H4 (cell line): Measurements from ENCODE around the gene CUL3. TPM values are rescaled to one million over a fixed set of nuclear protein-coding genes. Genes with fewer than 3 reads are reported as not detected.
"Not testable (repeated sequence)": the region's sequence is repeated elsewhere in the genome, so short reads cannot be mapped to it uniquely, and the experiment has no call there.

ENCODE experiments used
- DNase-seq: peaks from one replicate; pipeline ENCODE4 v3.0.0-alpha.2; 2015; ENCODE audit warnings: low spot score
- total RNA-seq: library from RNA; depleted of rRNA; stranded (reverse); fragments of >200 nt; shearing (Covaris generic); gene quantifications from 2 replicates; pipeline ENCODE4 v1.2.3, GENCODE V29; 2014

The CUL3 gene
- total RNA-seq, 1 experiment from 2014 or later = 76.7 TPM

DNA sequence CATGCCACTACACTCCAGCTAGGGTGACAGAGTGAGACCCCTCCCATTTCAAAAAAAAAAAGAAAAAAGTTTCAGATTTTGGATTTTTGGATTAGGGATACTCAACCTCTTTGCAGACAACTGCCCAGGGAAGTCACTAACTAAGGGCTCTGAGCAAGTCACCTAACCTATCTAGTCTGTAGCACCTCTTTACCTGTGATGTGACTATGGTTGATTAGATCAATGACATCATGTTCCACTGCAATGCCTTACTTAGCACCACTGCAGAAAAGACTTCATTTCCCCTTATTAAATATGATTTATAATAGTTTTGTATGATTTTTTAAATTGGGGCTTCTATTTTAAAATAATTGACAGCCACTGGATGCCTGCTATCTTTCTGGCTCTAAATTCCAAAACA, 41.2 kb downstream of the CUL3 start:
- no peak for DNase-seq

GRCh38 chr2:224538561-224539138, 46.5 kb downstream of the CUL3 start:
- DNase-seq = no peak

GRCh38 chr2:224532931-224533330, 52.2 kb downstream of the CUL3 start:
- no peak for DNase-seq

- DNase-seq = no peak
Measured at GRCh38 chr2:224532441-224532840, 52.7 kb downstream of the CUL3 start.

DNA sequence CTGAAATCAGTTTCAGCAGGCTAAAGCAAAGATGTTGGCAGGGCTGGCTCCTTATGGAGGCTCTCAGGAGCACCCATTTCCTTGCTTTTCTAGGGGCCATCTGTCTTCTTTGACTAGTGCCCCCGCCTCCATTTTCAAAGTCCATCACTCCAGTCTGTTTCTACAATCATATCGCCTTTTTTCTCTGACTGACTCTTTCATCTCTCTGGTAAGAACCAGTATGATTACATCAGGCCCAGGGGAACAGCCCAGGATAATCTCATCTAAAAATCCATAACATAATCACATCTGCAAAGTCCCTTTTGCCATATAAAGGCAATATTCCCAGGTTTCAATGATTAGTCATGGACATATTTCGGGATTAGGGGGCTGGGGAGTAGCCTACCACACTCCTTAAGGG, 57.0 kb downstream of the CUL3 start:
- no peak for DNase-seq

DNA sequence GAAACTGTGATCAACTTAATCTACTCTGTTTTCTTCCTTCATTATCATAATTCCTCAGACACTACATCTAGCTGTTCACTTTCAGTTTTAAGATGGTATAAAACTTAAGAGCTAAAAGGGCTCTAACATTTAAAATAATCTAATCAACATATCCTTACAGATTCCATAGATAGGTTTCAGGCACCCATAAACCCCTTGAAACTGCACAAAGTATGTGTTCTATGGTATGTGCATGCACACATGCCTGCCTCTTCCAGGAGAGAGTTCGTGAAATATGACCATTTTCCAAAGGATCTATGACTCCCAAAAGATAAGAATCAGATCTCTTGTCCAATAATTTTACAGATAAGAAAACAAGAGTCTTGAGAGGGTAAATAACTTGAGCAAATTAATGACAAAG, 59.4 kb downstream of the CUL3 start:
- no peak for DNase-seq

DNA sequence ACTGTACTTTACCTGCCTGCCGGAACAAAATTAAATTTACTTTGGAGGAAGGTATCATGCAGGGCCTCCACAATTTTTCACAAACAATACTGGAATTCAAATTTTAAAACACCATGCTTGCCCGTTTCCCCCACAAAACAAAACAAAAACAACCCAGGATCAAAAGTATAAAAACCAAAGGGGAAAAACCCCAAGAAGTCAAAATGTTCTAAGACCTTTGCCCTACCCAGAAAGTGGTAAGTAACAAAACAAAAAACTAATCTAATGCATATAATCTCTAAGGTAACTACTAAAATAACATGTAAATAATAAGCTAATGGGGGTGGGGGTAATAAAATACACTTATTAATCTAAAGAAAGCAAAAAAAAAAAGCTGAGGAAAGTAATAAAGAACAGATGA, 60.5 kb downstream of the CUL3 start:
- DNase-seq = no peak

DNA sequence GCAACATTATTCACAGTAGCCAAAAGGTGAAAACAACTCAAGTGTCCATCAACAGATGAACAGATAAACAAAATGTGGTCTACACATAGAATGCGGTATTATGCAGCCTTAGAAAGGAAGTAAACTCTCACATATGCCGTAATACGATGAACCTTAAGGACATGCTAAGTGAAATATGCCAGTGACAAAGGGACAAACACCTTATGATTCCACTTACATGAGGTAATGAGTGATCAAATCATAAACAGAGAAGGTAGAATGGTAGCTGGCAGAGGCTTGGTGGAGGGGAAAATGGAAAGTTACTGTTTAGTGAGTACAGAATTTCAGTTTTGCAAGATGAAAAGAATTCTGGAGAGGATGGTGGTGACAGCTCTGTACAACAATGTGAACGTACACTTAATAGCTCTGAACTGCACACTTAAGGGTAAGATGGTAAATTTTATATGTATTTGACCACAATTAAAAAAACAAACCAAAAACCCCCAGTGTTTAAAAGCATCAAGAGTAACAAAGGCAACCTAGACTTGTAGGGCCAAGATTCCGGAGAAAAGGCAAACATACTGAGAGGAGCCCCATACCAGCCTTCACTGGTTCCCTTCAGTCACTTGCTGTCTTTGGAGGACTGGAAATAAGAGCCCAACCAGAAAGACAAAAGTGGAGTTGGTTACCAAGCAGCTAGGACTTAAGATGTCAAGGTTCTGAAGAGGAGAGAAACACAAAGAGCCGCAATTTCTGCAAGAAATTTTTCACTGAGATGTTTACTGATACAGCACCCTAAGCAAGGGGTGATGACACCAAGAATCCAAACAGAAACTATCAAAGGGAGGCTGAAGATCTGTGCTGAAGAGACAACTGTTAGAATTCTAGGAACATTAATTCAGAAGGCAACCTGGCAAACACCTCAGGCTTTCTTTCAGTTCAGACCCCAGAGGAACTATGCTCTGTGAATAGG, 61.3 kb downstream of the CUL3 start:
- peak; percentile 10 for DNase-seq

DNA sequence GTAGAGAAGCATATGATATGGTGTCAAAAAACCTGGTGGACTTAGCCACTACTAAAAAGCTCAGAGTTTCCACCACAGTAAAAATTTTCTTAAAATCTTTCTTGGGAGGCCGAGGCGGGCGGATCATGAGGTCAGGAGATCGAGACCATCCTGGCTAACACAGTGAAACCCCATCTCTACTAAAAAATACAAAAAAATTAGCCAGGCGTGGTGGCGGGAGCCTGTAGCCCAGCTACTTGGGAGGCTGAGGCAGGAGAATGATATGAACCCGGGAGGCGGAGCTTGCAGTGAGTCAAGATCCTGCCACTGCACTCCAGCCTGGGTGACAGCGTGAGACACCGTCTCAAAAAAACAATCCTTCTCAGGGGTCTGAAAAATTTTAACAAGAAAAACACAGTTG, 62.7 kb downstream of the CUL3 start:
- DNase-seq = not testable (repeated sequence)

DNA sequence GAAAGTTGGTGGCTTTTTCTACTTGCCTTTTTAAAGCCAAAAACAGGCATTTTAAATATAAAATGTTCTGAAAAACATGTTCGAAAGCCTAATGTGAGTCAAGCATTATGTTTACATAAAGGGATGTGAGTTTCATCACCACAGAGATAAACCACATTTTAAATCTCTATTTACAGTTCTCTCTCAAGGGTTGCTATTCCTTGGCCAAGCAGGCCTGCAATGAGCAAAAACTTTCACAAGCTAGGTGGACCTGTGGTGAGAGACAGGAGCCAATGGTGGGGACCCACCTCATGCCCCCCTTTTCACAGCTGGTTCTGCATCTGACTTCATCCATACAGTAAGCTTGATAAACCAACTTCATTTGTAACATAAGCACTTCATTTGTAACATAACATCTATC, 65.1 kb downstream of the CUL3 start:
- peak; percentile 70 for DNase-seq

DNA sequence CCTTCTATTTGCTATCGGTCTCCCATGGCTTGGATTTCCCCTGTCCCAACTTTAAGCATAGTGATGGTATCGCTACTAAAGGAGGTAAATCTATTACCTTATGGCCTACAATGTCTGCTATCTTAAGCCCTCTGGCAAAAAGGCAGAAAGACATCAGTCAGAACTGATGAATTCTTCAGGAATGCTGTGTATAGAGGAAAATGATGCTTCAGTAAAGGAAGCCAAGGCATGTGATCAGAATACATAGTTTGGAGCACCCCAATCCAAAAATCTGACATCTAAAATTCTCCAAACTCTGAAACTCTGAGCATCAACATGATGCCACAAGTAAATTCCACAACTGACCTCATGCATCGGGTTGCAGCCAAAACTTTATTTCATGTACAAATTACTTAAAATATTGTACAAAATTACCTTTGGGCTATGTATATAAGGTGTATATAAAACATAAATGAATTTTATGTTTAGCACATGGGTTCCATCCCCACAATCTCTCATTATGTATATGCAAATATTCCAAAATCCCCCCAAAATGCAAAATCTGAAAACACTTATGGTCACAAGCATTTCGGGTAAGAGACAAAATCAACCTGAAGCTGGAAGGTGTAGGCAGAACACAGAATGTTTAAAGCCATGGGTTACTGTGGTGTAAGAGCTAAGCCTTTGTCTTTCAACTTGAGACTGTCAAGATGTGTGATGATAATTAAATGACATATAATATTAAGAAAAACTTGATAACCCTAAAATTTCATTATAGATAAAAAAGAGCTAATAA, 66.2 kb downstream of the CUL3 start:
- no peak for DNase-seq

- DNase-seq = no peak
Measured at GRCh38 chr2:224517963-224518362, 67.2 kb downstream of the CUL3 start.

DNA sequence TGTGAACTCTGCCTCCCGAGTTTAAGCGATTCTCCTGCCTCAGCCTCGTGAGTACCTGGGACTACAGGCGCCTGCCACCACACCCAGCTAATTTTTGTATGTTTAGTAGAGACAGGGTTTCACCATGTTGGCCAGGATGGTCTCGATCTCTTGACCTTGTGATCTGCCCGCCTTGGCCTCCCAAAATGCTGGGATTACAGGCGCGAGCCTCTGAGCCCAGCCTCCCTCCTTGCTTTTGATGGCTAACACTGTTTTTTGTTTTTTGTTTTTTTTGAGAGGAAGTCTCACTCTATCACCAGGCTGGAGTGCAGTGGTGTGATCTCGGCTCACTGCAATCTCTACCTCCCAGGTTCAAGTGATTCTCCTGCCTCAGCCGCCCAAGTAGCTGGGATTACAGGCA, 68.8 kb downstream of the CUL3 start:
- DNase-seq = not testable (repeated sequence)

GRCh38 chr2:224513991-224514390, 71.2 kb downstream of the CUL3 start:
- no peak for DNase-seq

DNA sequence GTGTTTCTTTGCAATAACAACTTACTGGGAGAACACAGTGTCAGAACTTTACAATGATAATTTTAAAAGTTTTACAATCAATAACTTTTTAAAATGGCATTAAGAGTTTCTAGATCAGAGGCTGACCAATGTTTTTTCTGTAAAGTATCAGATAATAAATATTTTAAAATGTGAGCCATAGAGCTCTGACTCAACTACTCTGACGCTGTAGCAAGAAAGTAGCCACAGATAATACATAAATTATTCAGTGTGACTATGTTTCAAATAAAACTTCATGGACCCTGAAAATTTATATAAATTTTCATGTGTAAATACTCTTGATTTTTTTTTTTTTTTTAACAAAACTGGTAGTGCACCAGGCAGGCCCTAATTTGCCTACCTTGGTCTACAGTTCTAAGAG, 77.4 kb downstream of the CUL3 start:
- no peak for DNase-seq

- DNase-seq = no peak
Measured at GRCh38 chr2:224506494-224506893, 78.7 kb downstream of the CUL3 start.

DNA sequence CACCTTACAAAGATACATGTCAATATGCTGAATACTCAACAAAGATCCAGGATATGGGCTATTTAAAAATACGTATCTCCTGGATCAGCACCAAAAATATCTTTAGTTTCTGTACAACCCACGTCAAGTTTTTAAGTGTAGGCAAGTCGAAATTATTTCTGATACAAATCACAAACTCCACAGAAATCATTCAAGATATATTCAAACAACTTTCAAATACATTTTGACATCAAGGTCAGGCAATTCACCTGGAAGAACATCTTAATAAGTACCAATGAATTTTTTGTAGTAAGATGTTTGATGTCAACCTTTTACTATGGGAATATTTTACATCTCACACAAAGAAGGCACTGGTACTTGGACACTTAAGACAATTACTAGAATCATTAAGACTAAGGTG, 86.2 kb downstream of the CUL3 start:
- DNase-seq = no peak

GRCh38 chr2:224492531-224492930, 92.6 kb downstream of the CUL3 start:
- DNase-seq = no peak

- not testable (repeated sequence) for DNase-seq
Measured at GRCh38 chr2:224487940-224488339, 97.2 kb downstream of the CUL3 start.

DNA sequence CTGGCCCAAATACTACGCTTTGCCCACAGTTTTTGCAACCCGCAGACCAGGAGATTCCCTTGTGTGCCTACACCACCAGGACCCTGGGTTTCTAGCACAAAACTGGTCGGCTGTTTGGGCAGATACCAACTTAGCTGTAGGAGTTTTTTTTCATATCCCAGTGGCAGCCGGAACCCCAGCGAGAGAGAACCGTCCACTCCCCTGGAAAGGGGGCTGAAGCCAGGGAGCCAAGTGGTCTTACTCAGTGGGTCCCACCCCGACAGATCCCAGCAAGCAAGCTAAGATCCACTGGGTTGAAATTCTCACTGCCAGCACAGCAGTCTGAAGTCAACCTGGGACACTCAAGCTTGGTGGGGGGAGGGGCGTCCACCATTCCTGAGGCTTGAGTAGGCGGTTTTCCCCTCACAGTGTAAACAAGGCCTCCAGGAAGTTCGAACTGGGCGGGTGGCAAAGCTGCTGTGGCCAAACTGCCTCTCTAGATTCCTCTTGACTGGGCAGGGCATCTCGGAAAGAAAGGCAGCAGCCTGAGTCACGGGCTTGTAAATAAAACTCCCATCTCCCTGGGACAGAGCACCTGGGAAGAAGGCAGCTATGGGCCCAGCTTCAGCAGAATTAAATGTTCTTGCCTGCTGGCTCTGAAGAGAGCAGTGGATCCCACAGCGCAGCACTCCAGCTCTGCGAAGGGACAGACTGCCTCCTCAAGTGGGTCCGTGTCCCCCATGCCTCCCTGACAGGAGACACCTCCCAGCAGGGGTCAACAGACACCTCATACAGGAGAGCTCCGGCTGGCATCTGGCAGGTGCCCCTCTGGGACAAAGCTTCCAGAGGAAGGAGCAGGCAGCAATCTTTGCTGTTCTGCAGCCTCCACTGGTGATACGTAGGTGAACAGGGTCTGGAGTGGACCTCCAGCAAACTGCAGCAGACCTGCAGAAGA, 99.8 kb downstream of the CUL3 start:
- peak; percentile 98 for DNase-seq

DNA sequence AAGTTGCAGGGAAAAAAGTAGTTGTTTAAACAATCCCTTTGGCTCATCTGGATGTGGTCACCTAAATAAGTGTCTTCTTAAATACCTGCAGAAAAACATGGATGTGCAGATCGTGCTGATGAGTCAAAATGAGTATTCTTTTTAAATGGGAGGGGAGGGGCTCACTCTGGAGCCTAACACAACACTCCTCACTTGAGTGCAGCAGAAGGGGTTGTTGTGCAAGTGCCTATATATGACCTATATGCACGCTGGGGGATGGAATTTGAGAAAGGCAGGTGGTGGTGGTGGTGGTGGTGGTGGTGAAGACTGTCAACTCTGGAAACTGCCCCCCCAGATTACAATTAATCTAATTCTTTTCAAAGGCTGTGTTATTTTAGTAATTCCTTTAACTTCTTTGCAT, 105.3 kb downstream of the CUL3 start:
- DNase-seq = no peak
